Adrenal gland (tissue), 5 donors: Measurements from ENCODE around the gene PGC.

Experiments used
- POLR2A ChIP-seq, 2 donors: fragments of 450-650 bp; IDR thresholded peaks; one replicate each; pipeline ENCODE4 v1.6.1; 2017; ENCODE audit warnings: antibody characterized with exemption in 2 of 2, mild to moderate bottlenecking in 2 of 2, moderate library complexity in 1 of 2
- TF ChIP-seq, protein P1 (sequence below), 6 experiments: fragments of 450-650 bp in 4 of 6; fragments of 200-600 bp in 2 of 6; sonication (generic) in 1 of 6; IDR thresholded peaks; 1 replicate in 5 of 6; 2 replicates in 1 of 6; pipeline versions ENCODE4 v1.5.1 to v1.8.0; 2016 to 2021; ENCODE audit warnings: antibody characterized with exemption in 6 of 6, mild to moderate bottlenecking in 2 of 6, moderate library complexity in 1 of 6
- donor health status: DM: no; HTN: no; CAD: no.

DNA sequence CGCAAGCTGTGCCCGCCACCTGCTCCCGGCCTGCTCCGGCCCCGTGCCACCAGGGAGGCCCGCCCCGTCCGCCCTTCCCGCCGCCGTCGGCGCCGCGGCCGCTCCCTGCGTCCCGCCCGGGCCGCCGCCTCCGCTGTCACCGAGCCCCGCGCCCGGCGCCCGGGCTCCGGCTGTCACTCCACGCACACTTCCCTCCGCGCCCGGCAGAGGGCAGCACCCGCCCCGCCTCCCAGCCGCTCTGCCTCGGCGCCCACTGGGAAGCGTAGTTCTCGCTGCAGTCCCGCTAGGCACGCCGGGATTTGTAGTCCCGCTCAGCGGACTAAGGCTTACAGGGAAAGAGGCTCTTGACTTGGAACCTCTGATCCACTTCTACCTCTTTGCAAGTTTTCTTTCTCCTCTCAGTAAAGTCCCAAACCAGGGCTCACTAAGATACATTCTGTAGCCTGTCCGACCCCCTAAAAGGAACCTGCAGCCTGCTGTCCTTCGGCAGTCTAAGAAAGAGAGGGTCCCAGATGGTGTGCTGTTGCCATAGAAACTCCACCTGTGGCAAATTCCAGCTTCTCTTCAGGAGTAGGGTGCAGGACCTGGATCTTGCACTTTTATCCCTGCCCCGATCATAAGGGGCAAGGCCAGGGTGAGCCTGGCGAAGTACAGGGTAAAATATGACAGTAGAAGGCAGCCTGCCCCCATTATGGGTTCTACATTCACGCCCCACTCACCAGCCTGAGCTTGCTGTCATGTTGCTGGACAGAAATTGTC is 11.6 kb downstream of the PGC start, which contains the start of gene TFEB:
- TF ChIP-seq, protein P1, sequence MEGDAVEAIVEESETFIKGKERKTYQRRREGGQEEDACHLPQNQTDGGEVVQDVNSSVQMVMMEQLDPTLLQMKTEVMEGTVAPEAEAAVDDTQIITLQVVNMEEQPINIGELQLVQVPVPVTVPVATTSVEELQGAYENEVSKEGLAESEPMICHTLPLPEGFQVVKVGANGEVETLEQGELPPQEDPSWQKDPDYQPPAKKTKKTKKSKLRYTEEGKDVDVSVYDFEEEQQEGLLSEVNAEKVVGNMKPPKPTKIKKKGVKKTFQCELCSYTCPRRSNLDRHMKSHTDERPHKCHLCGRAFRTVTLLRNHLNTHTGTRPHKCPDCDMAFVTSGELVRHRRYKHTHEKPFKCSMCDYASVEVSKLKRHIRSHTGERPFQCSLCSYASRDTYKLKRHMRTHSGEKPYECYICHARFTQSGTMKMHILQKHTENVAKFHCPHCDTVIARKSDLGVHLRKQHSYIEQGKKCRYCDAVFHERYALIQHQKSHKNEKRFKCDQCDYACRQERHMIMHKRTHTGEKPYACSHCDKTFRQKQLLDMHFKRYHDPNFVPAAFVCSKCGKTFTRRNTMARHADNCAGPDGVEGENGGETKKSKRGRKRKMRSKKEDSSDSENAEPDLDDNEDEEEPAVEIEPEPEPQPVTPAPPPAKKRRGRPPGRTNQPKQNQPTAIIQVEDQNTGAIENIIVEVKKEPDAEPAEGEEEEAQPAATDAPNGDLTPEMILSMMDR (IDR thresholded peaks at IDR 0.05) = peak; percentile 55 to 98 (median 81)
- TF ChIP-seq POLR2A (IDR thresholded peaks at IDR 0.05) = peak; percentile 50 to 54
